Panc1 (cell line): ENCODE results near the gene FOXO6. TPM values are rescaled to one million over a fixed set of nuclear protein-coding genes. Genes with fewer than 3 reads are reported as not detected.

Experiments used
- ATAC-seq: fragments of 200-7000 bp; cut with Tn5 transposase; 2 replicates; pipeline ENCODE4 v1.9.1; 2020; ENCODE audit warnings: mild to moderate bottlenecking, moderate library complexity
- BruUV-seq: library from RNA; stranded (reverse); fragments of 400-500 nt; replicated peaks from 2 replicates; lab custom pipeline; 2021; lab: Mats Ljungman, UMichigan
- CTCF ChIA-PET: fragments of 300-600 bp; sonication (Branson Sonifier 250); formaldehyde crosslinking; loops from one replicate; lab custom pipeline; 2022; ENCODE audit warnings: antibody characterized with exemption; lab: Charles Lee
- POLR2A ChIA-PET: fragments of 300-600 bp; sonication (Branson Sonifier 250); formaldehyde crosslinking; loops from one replicate; lab custom pipeline; 2022; ENCODE audit warnings: antibody characterized with exemption; lab: Charles Lee
- DNase-seq: peaks from one replicate; pipeline ENCODE4 v3.0.0-alpha.2; 2010; ENCODE audit warnings: low read depth, low spot score
- H3K27ac ChIP-seq: 2 replicates; pipeline ENCODE4 v1.5.1; 2011; ENCODE audit warnings: mild to moderate bottlenecking, low read length, inconsistent platforms
- H3K27me3 ChIP-seq: fragments of 200-500 bp; sonication (Bioruptor generic); 2 replicates; pipeline ENCODE4 v1.6.0; 2014; ENCODE audit warnings: low read length, inconsistent platforms; ENCODE audit not compliant: control insufficient read depth, insufficient read depth
- H3K36me3 ChIP-seq: fragments of 200-500 bp; sonication (Bioruptor generic); 2 replicates; pipeline ENCODE4 v1.5.1; 2014; ENCODE audit warnings: inconsistent platforms, mild to moderate bottlenecking, low read length, moderate library complexity; ENCODE audit not compliant: control insufficient read depth, insufficient read depth
- H3K4me1 ChIP-seq: 2 replicates; pipeline ENCODE4 v1.5.1; 2011; ENCODE audit warnings: inconsistent platforms, mild to moderate bottlenecking, low read length, moderate library complexity; ENCODE audit not compliant: control insufficient read depth, insufficient read depth
- H3K4me3 ChIP-seq, 2 experiments: 2 replicates each; pipeline ENCODE4 v1.5.1; 2011 to 2012; ENCODE audit warnings: low read depth in 2 of 2, low read length in 2 of 2, mild to moderate bottlenecking in 2 of 2, inconsistent platforms in 1 of 2, moderate library complexity in 1 of 2
- H3K9me3 ChIP-seq: fragments of 200-500 bp; sonication (Bioruptor generic); 2 replicates; pipeline ENCODE4 v1.5.1; 2014; ENCODE audit warnings: low read depth, mild to moderate bottlenecking, inconsistent platforms, low read length, moderate library complexity; ENCODE audit not compliant: control insufficient read depth, insufficient read depth
- POLR2AphosphoS5 ChIP-seq: IDR thresholded peaks from 2 replicates; pipeline ENCODE4 v1.6.1; 2012; ENCODE audit warnings: mild to moderate bottlenecking, low read depth, low read length, moderate library complexity
- SIN3A ChIP-seq: IDR thresholded peaks from 2 replicates; pipeline ENCODE4 v1.6.1; 2012; ENCODE audit warnings: low read depth, mild to moderate bottlenecking, low read length, moderate library complexity, borderline replicate concordance; ENCODE audit not compliant: insufficient read depth
- TCF7L2 ChIP-seq: IDR thresholded peaks from 2 replicates; pipeline ENCODE4 v1.6.1; 2011; ENCODE audit warnings: mild to moderate bottlenecking, low read depth, low read length, inconsistent platforms
- in situ Hi-C: cut with HindIII; loops from 2 replicates; pipeline ENCODE4 v1.10.0; 2016; ENCODE audit warnings: low sequenced_read_pairs, low pct_unique_long_range_greater_than_20kb
- intact Hi-C: fragments of 100-400 bp; cut with micrococcal nuclease; formaldehyde crosslinking; loops from one replicate; pipeline ENCODE4 v1.10.0; 2022; ENCODE audit not compliant: unreplicated experiment
- total RNA-seq: library from RNA; stranded (reverse); gene quantifications from one replicate; pipeline ENCODE4 v1.2.1, GENCODE V29; 2021; ENCODE audit not compliant: unreplicated experiment
- TF ChIP-seq, protein P1 (sequence below), 2 experiments: IDR thresholded peaks; 2 replicates each; pipeline ENCODE4 v1.6.1; 2011 to 2012; ENCODE audit warnings: low read depth in 2 of 2, control low read depth in 1 of 2, low read length in 1 of 2, mild to moderate bottlenecking in 1 of 2, moderate library complexity in 1 of 2; ENCODE audit not compliant: insufficient read depth in 1 of 2
- TF ChIP-seq, protein P2 (sequence below): fragments of 450-650 bp; IDR thresholded peaks from 2 replicates; pipeline ENCODE4 v1.5.1; 2017; ENCODE audit warnings: mild to moderate bottlenecking

FOXO6 gene
- total RNA-seq, 1 experiment from 2014 or later = 2.5 TPM

DNA sequence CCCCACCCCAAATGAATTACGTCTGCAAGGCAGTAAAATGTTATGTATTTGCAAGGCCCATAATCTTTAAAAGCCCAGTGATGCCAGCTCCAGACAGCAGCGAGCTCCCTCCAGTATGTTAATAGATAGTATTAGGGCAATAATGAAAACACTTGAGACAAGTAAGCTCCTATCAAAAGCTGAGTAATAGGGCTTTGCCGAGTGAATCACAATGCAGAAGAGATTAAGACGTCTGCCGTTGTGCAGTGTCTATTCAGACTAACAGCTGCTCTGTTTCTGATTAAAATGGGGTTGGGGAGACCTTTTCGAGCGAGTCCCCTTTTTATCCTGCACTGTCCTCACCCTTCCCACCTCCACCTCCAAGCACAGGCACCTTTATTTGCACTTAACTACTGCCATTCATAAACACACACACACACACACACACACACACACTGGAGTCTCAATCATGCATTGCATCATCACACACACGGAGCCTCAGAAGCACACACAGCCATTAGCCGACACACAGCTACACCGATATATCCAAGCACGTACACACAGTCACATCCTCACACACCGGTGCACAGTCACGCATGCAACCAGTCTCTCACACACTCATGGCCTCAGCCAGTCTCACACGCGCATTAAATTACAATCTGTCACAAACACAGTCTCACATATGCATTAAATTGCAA, 46.0 kb upstream of the FOXO6 start:
- no peaks in the 10 kb centered on the region for H3K27me3 ChIP-seq
- ChIA-PET POLR2A (no interaction called here), CTCF (no interaction called here)
- intact Hi-C loops = no loop called here
- no TSS peak for BruUV-seq
- DNase-seq (no peak), ATAC-seq (no peak)
- H3K4me1 ChIP-seq = no peaks in the 10 kb centered on the region
- H3K9me3 ChIP-seq = no peaks in the 10 kb centered on the region
- in situ Hi-C loops = no loop called here
- no peak overlapping the region for H3K27ac ChIP-seq
- TF ChIP-seq TCF7L2 (no peak), POLR2AphosphoS5 (no peak), SIN3A (no peak)
- TF ChIP-seq, protein P1, sequence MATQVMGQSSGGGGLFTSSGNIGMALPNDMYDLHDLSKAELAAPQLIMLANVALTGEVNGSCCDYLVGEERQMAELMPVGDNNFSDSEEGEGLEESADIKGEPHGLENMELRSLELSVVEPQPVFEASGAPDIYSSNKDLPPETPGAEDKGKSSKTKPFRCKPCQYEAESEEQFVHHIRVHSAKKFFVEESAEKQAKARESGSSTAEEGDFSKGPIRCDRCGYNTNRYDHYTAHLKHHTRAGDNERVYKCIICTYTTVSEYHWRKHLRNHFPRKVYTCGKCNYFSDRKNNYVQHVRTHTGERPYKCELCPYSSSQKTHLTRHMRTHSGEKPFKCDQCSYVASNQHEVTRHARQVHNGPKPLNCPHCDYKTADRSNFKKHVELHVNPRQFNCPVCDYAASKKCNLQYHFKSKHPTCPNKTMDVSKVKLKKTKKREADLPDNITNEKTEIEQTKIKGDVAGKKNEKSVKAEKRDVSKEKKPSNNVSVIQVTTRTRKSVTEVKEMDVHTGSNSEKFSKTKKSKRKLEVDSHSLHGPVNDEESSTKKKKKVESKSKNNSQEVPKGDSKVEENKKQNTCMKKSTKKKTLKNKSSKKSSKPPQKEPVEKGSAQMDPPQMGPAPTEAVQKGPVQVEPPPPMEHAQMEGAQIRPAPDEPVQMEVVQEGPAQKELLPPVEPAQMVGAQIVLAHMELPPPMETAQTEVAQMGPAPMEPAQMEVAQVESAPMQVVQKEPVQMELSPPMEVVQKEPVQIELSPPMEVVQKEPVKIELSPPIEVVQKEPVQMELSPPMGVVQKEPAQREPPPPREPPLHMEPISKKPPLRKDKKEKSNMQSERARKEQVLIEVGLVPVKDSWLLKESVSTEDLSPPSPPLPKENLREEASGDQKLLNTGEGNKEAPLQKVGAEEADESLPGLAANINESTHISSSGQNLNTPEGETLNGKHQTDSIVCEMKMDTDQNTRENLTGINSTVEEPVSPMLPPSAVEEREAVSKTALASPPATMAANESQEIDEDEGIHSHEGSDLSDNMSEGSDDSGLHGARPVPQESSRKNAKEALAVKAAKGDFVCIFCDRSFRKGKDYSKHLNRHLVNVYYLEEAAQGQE (IDR thresholded peaks at IDR 0.05; ENCODE audit: insufficient read depth in 1 of 2, low read depth in 2 of 2, low read length in 1 of 2) = no peak
- TF ChIP-seq, protein P2, sequence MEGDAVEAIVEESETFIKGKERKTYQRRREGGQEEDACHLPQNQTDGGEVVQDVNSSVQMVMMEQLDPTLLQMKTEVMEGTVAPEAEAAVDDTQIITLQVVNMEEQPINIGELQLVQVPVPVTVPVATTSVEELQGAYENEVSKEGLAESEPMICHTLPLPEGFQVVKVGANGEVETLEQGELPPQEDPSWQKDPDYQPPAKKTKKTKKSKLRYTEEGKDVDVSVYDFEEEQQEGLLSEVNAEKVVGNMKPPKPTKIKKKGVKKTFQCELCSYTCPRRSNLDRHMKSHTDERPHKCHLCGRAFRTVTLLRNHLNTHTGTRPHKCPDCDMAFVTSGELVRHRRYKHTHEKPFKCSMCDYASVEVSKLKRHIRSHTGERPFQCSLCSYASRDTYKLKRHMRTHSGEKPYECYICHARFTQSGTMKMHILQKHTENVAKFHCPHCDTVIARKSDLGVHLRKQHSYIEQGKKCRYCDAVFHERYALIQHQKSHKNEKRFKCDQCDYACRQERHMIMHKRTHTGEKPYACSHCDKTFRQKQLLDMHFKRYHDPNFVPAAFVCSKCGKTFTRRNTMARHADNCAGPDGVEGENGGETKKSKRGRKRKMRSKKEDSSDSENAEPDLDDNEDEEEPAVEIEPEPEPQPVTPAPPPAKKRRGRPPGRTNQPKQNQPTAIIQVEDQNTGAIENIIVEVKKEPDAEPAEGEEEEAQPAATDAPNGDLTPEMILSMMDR = no peak
- no peak overlapping the region for H3K4me3 ChIP-seq
- no peaks in the 10 kb centered on the region for H3K36me3 ChIP-seq

DNA sequence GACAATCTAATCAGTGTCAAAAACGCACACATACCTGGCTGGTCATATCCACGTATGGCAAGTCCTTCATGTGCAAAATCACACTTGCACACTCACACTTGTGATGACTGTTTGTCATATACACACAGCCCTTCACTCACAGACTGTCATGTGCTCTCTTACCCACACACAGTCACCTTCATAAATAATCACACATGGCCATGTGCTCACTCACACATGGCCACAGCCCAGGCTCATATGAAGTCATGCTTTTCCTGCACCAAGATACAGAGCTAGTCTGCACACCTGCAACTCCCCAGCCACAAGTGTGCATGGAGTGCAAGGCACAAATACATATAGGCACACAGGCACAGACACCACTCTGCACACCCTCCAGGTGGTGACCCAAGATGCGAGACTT, 45.4 kb upstream of the FOXO6 start:
- no peak for DNase-seq
- TF ChIP-seq SIN3A (no peak), TCF7L2 (no peak), POLR2AphosphoS5 (no peak)
- TF ChIP-seq, protein P1 (IDR thresholded peaks at IDR 0.05; ENCODE audit: insufficient read depth in 1 of 2, low read depth in 2 of 2, low read length in 1 of 2) = no peak
- TF ChIP-seq, protein P2 = no peak
- no peak overlapping the region for H3K27ac ChIP-seq
- no peaks in the 10 kb centered on the region for H3K9me3 ChIP-seq
- no peak overlapping the region for H3K4me3 ChIP-seq
- in situ Hi-C loops = no loop called here
- BruUV-seq = no TSS peak
- POLR2A ChIA-PET = no interaction called here
- H3K4me1 ChIP-seq = no peaks in the 10 kb centered on the region
- intact Hi-C loops = no loop called here
- ATAC-seq = no peak
- H3K36me3 ChIP-seq = no peaks in the 10 kb centered on the region
- H3K27me3 ChIP-seq = no peaks in the 10 kb centered on the region
- CTCF ChIA-PET = interaction anchor here (1.0 kb wide), 1 partner anchor 33 kb away, joined by 3 read pairs; no protein-coding TSS in a partner anchor
